Central memory CD4-positive, alpha-beta T cell (primary cell): ENCODE data around the gene SNAP47.

Source experiments
- DNase-seq: peaks from one replicate; pipeline ENCODE4 v3.0.0; 2022

SNAP47 gene

DNA sequence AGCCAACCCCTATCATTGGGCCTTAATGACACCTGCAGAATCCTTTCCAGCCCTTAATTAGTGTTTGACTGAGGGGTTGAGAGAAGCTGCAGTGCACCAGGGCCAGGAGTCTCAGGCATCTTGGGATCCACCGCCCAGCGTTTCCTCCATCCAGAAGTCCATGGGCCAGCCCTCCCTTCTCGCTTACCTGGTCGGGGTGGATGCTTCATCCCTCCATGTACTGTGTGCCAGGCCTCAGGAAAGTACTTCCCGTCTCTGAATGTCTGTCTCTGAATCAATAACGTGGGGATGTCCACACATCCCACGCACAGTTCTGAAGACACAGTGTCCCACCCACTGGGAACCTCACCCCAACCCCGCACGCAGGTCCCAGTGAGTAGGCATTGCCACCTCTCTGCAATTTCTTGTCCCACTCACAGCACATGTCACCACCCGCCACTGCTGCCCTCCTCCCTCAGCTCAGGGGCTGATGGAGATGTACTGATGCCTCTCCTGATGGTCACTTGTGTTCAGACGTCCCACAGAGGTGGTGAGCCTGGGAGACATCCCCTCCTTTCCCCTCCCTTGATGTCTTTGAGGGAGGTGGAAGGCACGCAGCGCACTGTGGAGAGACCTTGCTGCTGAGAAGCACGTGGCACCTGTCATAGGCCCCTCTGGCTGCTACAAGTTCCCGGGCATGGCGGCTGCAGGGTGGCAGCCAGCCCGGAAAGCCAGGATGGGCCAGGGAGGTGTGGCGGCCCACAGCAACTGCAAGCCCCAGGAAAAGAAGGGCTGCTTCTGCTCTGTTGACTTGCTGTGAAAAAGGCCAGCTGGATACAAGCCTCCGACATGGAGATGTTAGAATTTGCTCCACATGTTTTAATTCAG is 50.8 kb downstream of the SNAP47 start:
- no peak for DNase-seq

DNA sequence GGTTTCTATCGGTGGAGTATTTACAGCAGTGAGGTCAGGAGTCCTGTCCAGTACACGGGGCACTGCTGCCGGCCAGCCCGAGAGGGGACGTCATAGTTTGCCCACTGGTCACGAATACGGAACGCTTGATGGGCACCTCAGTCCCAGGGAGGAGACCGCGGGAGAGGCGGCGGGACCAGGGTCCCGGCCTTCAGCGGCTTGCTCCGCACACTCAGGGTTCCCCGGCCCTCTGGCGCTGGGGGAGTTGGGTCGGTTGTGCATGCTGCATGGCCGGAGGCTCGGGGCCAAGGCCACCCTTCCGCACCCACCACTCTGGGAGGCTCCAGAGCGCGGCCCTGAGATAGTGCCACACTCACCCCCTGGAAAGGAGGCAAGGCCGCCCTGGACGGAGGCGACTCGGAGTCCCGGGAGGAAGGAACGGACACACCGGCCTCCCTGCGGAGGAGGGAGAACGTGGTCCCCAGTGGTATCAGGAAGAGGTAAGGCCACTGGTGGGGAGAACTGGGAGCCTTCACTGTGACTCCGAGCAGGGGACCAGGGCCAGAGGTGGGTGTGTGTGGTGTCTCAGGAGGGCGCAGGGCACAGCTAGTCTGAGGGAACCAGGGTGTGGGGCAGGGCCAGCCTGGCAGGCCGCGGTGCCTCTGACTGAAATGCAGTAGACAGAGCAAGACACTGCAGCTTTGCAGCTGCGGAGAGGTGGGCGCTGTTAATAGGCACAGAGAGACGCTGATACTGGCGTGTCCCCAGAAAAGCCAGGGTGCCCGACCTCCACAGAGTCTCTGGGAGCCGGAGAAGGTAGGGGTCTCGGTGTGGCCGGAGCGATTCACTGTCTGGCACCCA is 51.7 kb downstream of the SNAP47 start:
- DNase-seq = no peak

DNA sequence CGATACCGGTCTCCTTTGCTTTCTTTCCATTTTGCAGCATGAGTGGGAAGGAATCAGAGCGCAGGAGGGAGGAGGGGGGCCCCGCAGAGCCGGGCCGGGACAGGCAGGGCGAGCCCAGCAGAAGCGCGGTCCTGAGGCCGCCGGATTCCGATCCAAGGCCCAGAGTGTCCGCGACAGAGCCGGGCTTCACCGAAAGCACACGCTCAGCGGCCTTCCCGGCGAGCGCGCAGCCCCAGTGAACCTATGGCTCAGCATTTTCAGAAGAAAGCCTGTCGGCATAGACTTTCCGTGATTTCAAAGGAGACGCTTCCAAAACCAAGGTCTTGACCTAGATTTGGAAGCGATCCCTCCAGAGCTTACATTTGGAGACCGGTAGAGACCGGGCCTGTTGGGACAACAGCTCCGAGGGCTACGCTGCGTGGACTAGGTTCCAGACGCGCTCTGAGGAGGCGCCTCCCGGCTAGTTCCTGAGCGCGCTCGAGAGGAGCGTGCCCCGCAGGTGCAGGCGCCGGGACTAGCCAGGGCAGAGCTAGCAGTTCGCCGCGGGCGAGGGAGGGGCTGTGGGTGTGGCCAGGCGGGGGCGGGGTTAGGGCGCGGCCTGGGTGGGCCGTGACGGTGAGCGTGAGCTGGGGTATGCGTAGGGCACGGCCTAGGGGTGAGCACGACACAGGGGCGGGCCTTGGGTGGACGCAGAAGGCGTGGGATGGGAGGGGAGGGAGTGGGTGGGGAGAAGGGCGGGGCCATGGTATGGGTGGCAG is 52.5 kb downstream of the SNAP47 start:
- DNase-seq = peak; percentile 93

DNA sequence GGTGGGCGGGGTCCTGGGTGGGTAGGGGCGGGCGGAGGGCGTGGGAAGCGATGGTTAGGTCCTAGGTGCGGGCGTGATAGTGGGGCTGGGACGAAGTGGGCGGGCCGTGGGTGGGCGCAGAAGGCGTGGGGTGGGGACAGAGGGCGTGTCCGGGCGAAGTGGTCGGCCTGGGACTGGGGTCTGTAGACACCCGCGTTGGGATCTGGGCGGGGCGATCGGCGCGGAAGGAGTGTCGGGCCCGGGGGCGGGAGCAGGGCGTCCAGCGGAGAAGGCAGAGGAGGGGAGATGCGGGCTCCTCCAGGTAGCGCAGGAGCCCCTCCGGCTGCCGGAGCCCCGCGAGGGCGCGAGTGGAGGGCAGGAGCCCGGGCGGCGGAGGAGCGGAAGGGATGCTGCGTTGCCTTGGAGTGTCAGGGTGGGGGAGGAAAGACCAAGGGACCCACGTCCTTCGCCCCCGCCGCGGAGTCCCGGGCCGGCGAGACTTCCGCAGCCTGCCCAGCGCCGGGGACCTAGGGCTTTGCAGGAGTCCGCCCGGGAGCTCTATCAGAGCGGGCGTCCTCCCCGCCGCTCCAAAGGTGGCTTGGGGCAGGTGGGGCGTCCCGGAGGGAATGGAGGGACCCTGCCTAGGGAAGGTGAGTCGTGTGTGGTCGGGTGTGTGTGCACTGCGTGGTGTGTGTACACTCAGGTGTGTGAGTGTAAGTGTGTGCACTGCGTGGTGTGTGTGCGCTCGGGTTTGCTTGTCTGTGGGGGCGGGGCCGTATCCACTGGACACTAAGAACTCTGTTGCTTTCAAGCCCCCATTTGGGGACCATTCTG is 53.2 kb downstream of the SNAP47 start:
- DNase-seq = peak; percentile 73

DNA sequence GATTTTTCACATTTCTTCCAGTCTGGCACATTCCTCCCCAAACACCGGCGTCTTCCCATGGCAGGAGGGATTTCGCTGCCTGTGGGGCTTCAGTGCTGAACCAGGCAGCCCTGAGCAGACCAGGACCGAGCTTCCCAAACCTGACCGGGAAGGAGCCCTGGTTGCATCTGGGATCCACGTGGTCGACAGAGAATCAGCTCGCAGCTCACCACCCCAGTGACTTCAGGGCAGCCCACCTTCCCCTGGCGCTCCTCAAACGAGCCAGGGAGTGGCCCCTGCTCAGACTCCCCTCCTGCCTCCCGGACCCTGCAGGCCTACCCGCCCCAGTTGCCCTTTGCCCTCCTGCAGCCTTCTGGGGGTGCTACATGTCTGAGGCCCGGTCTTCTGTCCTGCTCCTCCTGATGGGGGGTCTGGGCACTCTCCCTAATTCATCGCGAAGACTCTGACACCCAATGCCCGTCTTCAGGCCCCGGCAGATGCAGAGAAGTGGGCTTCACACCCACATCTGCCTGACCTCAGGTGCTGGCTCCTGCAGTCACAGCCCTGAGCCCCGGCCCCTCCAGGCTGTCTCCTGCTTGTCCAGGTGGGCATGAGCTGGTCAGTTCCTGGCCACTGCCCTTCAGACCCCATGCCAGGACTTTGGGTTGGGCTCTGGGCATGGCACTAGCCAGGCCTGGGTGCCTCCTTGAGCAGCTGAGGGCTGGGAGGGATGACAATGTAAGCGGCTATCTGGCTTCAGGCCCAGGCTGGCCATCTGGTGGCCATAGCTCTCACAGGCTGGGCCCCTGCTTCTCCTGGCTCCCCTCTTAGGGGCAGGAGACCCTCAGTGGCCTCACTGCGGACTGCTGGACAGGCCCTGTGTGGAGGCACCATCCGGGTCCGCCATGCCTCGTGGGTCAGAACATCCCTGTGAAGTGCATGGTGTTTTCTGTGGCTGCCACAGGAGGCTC is 54.1 kb downstream of the SNAP47 start:
- no peak for DNase-seq

DNA sequence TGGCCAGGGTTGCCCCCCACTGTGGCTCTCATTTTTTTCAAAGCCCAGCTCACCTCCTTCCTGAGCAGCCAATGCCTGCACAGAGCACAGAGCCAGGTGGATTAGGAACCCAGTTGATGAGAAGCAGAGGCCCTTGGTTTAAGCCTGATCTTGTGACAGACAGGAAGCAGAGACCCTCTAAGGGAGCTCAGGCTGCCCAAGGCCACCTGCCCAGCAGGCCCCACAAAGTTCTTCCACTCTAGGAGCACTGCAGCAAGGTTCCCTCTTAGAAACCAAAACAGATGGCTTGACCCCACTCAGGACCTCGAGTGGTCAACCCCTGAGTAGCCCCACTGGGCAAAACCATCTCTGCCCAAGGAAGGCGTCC is 54.8 kb downstream of the SNAP47 start:
- DNase-seq = no peak

DNA sequence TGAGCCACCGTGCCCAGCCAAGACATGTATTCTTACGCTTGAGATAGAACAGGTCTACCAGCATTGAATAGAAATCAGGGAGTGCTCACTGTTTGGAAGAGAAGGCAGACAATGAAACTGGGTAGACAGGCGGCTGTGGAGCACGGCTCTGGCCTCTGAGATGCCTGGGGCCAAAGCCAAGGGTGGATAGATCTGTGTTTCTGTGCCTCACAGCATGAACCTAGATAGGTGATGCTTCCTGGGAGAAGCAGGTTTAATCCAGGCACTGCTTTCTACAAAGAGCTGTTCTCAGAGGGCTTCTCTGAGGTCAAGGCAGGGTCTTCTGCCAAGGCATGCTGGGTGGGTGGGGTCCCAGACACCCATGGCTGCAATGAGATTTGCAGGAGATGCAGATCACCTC is 55.6 kb downstream of the SNAP47 start:
- no peak for DNase-seq

DNA sequence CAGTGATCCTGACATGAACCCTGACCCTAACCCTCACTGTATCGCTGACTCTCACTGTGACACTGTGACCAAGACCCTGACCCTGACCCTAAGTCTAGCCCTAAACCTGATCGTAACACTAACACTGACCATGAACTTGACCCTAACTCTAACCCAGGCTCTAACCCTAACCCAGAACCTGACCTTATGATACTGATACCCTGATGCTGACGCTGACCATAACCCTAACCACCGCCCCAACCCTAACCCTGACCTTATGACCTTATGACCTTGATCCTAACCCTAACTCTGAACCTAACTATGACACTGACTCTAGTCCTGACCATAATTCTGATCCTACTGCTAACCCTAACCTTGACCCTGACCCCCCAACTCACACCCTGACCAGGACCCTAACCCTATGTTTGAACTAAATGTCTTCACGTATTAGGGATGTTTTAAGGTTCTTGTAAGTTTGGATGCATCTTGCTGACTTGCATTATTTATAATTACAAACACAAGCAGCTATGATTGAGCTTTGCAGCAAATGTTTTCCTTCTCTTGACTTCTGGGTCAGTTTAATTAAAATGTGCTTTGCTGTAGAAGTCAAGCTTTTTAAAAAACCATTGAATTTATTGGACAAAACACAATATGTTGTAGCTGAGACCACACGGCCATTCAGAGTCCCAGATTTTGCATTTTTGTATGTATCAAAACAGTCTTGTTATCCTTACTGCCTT is 56.3 kb downstream of the SNAP47 start:
- DNase-seq = no peak

DNA sequence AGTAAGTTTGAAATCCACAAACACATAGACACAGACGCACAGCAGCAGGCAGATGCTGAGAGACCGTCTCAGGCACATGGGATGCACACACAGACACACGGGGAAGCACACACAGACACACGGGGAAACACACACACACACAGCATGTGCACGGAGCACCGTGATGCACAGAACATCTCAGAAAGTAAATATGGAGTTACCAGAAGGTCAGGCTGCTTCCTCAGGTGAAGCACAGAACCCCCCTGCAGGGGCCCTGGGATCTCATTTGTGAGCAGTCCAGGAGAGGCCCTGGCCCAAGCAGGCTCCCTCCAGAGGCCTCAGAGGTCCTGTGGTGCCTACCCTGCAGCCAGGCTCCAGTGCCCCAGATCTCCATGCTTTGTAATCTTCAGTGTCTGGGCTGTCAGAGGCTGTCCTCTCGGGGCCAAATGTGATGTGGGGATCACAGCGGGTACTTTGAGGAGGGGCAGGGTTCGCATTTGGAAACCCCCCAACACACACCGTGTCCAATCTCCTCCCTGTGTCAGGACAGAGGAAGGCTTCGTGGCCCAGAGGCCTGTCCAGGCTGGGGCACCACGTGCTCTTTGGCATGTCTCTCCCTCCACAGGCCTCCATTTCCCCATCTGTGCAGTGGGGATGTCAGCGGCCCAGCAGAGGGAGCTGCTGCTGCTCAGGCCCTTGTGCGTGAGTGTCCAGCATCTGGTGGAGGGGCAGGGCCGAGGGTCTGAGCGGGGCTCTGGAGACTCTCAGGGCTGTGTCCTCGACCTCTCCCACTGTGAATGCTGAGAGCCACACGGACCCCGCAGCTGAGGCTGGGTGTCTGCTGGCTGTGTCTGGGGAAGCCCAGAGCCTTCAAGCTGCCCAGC is 57.2 kb downstream of the SNAP47 start:
- no peak for DNase-seq

DNA sequence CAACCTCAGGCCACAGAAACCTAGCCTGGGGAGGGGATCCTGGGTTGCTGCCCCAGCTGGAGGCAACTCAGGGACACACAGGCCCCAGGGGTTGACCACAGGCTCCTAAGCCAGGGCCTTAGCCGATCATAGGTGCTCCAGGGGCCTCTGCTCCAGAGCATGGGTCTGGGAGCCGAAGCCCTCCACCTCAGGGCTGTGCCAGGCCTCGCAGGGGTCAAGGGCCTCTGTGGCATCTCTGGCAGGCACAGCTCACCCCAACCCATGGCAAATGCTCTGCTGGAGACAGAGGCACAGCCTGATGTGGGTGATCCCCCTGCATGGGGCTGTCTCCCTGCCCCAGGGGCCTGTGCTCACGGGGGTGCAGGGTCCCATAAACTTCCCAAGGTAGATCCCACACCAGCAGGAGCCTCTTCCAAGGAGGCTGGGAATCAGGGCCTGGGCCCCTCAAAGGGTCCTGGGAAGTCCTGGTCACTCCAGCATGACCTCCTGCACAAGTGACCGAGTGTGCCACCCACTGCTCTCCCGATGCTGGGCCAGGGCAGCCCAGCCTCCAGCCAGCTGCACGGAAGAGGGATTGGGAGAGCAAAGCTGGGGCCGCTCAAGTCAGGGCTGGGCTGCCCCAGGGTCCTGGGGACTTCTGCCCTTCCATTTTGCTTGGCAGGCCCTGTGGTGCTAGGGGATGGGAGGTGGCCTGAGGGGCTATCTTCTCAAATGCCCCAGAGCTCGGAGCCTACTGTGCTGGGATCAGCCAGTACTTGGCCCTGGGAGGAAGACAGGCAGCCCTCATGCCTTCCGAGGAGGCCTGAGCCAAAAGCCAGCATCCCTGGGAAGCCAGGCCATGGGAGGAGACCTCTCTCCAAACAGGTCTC is 58.1 kb downstream of the SNAP47 start:
- DNase-seq = no peak

DNA sequence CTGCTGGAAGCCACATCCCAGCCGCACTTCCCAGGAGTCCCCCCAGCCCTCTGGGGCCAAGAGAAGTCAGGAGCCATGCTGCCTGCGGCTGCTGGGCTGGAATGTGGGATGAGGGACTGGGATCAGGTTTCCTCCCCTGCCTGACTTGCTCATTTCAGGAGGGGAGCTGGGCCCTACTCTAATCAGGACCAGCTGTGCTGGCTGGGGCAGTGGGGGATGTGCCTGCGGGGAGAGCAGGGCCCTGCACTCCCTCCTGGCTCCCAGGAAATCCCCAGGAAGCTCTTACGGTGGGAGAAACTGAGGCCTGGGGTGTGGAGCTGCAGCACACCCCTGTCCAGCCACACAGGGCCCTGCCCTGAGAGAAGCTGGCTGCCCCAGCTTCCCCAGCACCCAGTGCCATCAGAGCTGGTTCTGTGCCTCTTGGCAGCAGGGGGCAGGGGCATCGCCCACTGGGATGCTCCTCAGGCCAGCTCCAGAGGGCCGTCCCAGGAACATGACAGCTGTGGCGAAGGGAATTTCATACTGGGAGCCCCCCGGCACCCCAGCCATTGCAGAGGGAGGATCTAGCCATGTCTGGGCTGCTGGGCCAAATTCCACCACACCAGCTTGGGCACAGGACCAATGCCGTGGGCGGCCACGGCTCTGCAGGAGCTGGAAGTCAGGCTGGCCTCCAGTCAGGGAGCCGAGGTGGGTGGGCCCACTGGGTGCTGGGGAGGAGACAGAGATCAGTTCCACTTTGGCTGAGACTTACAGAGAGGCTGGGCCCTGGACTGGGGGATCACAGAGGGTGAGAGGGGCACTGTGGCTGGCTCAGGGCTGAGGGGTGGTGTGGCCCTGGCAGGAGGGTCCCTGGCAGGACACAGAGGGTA is 58.9 kb downstream of the SNAP47 start:
- no peak for DNase-seq

DNA sequence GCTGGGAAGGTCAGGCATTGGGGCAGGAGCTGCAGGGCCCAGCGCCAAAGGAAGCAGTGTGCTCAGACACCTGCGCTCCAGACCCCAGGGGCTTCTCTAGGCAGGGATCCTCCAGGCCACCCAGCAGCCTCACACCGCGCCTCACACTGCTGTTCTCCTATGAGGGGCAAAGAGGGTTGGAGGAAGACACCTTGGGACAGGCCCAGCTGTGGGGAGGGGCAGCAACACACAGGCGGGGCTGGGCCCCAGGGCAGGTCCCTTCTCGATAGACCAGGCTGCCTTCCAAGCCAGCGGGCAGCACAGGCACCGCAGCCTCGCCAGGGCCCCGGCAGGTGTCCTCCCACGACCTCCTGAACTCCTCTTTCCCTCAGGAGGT is 59.6 kb downstream of the SNAP47 start:
- no peak for DNase-seq

DNA sequence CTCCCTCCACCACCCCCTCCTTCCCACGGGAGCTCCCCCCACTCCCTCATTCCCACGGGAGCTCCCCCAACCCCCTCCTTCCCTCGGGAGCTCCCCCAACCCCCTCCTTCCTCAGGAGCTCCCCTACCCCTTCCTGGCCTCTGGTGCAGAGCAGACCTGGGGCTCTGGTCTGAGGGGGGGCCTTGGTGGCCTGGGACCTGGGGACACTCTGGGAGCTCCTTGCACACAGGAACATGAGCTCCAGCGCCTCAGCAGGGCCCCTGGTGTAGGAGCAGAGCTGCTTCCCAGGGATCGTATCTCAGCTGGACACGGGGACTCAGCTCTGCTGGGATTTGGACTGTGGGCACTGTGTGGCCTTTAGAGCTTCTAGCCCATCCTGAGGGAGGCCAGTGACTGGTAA is 60.5 kb downstream of the SNAP47 start:
- no peak for DNase-seq

DNA sequence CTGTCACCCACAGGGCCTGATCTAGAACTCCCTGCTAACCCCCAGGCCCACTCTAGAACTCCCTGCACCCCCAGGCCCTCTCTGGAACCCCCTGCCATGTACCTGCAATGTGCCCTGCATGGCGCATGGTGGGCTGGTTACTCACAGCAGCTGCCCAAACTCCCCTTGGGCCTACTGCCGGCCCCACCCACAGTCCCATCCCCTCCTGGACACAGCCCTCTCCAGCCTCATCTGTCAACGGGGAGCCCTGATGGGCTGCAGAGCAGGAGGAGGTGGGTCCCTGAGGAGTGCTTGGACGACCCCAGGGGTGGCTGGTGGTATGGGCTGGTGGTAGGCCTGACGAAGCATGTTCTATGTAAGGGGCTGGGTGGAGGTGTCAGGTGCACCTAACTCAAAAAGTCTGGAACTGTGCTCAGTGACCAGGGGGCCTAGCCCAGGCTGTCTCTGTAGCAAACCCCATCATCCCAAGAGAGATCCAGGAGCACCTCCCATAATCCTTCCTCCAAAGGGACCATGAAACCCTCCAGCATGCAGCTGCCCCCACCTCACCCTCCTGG is 61.2 kb downstream of the SNAP47 start:
- DNase-seq = no peak

DNA sequence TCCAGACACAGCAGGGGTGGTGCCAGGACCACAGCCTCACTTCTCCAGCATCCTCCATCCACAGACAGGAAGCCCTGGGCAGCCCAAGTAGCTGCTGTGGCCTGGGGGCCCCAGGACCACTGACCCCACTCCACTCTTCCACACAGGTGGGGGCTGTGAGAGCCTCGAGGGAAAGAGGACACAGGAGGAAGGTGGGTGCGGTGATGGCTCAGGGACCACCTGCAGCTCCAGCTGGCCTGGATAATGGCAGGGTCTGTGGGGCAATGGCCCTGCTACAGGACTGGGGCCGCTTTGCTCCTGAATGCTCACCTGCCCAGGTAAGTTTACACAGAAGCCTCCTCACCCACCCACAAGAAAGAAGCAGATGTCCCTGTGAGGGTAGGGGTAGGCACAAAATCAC is 61.9 kb downstream of the SNAP47 start:
- no peak for DNase-seq

DNA sequence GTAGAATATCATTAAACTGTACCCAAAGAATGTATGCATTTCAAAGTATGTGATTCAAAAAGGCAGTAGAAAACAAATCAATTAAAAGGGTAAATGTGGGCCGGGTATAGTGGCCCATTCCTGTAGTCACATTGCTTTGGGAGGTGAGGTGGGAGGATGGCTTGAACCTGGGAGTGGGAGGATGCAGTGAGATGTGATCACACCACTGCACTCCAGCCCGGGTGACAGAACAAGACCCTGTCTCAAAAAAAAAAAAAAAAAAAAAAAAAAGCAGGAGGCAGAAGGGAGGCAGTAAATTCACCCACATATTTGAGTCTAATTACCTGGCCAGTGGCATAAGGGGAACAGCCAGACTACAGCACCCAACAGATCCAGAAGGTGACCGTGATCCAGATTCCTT is 62.4 kb downstream of the SNAP47 start:
- no peak for DNase-seq
